ENCODE results near the gene AKAP5. TPM values are rescaled to one million over a fixed set of nuclear protein-coding genes. Genes with fewer than 3 reads are reported as not detected.

AKAP5 gene
- polyA plus RNA-seq, 1 of the 3 experiments (the other 2 are of a cell fraction), result 0.28 TPM

GRCh38 chr14:64419003-64419402 is 46.3 kb upstream of the AKAP5 start:
- H3K27ac ChIP-seq (ENCODE audit: low read depth in 2 of 2, low read length in 1 of 2), result no peak overlapping the region
- H3K4me2 ChIP-seq, result no peak overlapping the region
- H3K4me1 ChIP-seq (ENCODE audit: control insufficient read depth in 1 of 2, insufficient read depth in 2 of 2, low read depth in 1 of 2, low read length in 1 of 2), result peaks cover 0 to 10% of the 10 kb centered on the region in 2 experiments; a peak in 2 of 4 replicates
- no peak overlapping the region for H3K9ac ChIP-seq
- no peaks in the 10 kb centered on the region for H3K79me2 ChIP-seq (ENCODE audit: insufficient read depth)
- H3K4me3 ChIP-seq (ENCODE audit: low read depth in 2 of 2, low read length in 1 of 2), result no peak overlapping the region
- POLR2A ChIA-PET, result no interaction called here
- H2AFZ ChIP-seq (ENCODE audit: low read depth), result no peak overlapping the region
- no peak for TF ChIP-seq CHD2 (IDR thresholded peaks at IDR 0.05; ENCODE audit: low read length, partially characterized antibody)
- TF ChIP-seq PBX3 (IDR thresholded peaks at IDR 0.05), result no peak
- no peak for TF ChIP-seq IRF3 (IDR thresholded peaks at IDR 0.05; ENCODE audit: low read depth, low read length)
- no peak for TF ChIP-seq EP300 (IDR thresholded peaks at IDR 0.05; ENCODE audit: borderline replicate concordance in 1 of 2, low read depth in 1 of 2, low read length in 1 of 2)
- TF ChIP-seq ELF1 (IDR thresholded peaks at IDR 0.05), result no peak
- no peak for TF ChIP-seq TCF12 (IDR thresholded peaks at IDR 0.05)
- TF ChIP-seq MAX (IDR thresholded peaks at IDR 0.05; ENCODE audit: low read depth), result no peak
- H3K9me3 ChIP-seq, result no peaks in the 10 kb centered on the region
- WGBS (ENCODE audit: low lambda C conversion rate), result 91% methylated on average over 6 of the region's 7 CpGs
- CTCF ChIA-PET, result interaction anchor here (1.0 to 9.4 kb wide), 4 partner anchors 11 to 218 kb away, joined by 3 to 84 read pairs (median 3); no protein-coding TSS in a partner anchor
- no peak for DNase-seq
- peaks cover 20% of the 10 kb centered on the region for H3F3A ChIP-seq (replicated peaks; ENCODE audit: insufficient read depth)
- H4K20me1 ChIP-seq (ENCODE audit: insufficient read depth), result no peaks in the 10 kb centered on the region
- H3K36me3 ChIP-seq (replicated peaks in 1 of 2; ENCODE audit: control insufficient read depth in 1 of 2, insufficient read depth in 2 of 2, low read length in 1 of 2), result peaks cover 18 to 19% of the 10 kb centered on the region in 2 experiments
- H3K27me3 ChIP-seq (ENCODE audit: insufficient read depth), result no peaks in the 10 kb centered on the region
- no peaks in the 10 kb centered on the region for H3K9me2 ChIP-seq

GRCh38 chr14:64421166-64421565 is 44.1 kb upstream of the AKAP5 start:
- CTCF ChIA-PET, result interaction anchor here (1.2 to 9.4 kb wide), 2 partner anchors 9 to 57 kb away, joined by 6 to 84 read pairs; no protein-coding TSS in a partner anchor
- H3K27ac ChIP-seq (ENCODE audit: low read depth in 2 of 2, low read length in 1 of 2), result peak overlapping the region; percentile 8 to 74; a peak in 3 of 4 replicates
- H3K36me3 ChIP-seq (replicated peaks in 1 of 2; ENCODE audit: control insufficient read depth in 1 of 2, insufficient read depth in 2 of 2, low read length in 1 of 2), result peaks cover 9 to 18% of the 10 kb centered on the region in 2 experiments
- H4K20me1 ChIP-seq (ENCODE audit: insufficient read depth), result no peaks in the 10 kb centered on the region
- no peaks in the 10 kb centered on the region for H3K27me3 ChIP-seq (ENCODE audit: insufficient read depth)
- H2AFZ ChIP-seq (ENCODE audit: low read depth), result peak overlapping the region; percentile 67
- no peaks in the 10 kb centered on the region; the same call in 1 of the 2 replicates for H3K79me2 ChIP-seq (ENCODE audit: insufficient read depth)
- peaks cover 0 to 10% of the 10 kb centered on the region in 2 experiments; a peak in 2 of 4 replicates for H3K4me1 ChIP-seq (ENCODE audit: control insufficient read depth in 1 of 2, insufficient read depth in 2 of 2, low read depth in 1 of 2, low read length in 1 of 2)
- H3K9ac ChIP-seq, result no peak overlapping the region
- H3K4me3 ChIP-seq (ENCODE audit: low read depth in 2 of 2, low read length in 1 of 2), result peak overlapping the region in 1 of 2 experiments; percentile 13; a peak in 1 of 4 replicates
- DNase-seq, result no peak
- POLR2A ChIA-PET, result interaction anchor here (1.8 kb wide), 1 partner anchor 33 kb away, joined by 4 read pairs; the partner anchor contains the start of gene MTHFD1
- peak overlapping the region; percentile 62 for H3K4me2 ChIP-seq
- H3K9me2 ChIP-seq, result no peaks in the 10 kb centered on the region
- H3K9me3 ChIP-seq, result no peaks in the 10 kb centered on the region
- peaks cover 22% of the 10 kb centered on the region for H3F3A ChIP-seq (replicated peaks; ENCODE audit: insufficient read depth)
- WGBS (ENCODE audit: low lambda C conversion rate), result 22% methylated on average over 8 of the region's 8 CpGs
- TF ChIP-seq GABPA (IDR thresholded peaks at IDR 0.05; ENCODE audit: low read depth) (no peak), FOSL2 (IDR thresholded peaks at IDR 0.05; ENCODE audit: borderline replicate concordance, low read depth) (peak; percentile 49; the same call in 1 of the 2 replicates), NFIC (IDR thresholded peaks at IDR 0.05; ENCODE audit: borderline replicate concordance) (peak; percentile 27; the same call in 1 of the 2 replicates), SMC3 (IDR thresholded peaks at IDR 0.05; ENCODE audit: low read depth, low read length) (no peak), USF2 (IDR thresholded peaks at IDR 0.05; ENCODE audit: borderline replicate concordance, low read depth, low read length) (no peak), EZH2phosphoT487 (IDR thresholded peaks at IDR 0.05; ENCODE audit: borderline replicate concordance, low read depth) (no peak), TCF12 (IDR thresholded peaks at IDR 0.05) (peak; percentile 58), PBX3 (IDR thresholded peaks at IDR 0.05) (peak; percentile 94), FOXJ3 (CRISPR knock-in tag; IDR thresholded peaks at IDR 0.05) (no peak), YY1 (IDR thresholded peaks at IDR 0.05; ENCODE audit: low read depth) (no peak), TEAD4 (IDR thresholded peaks at IDR 0.05; ENCODE audit: borderline replicate concordance, insufficient read depth) (no peak), RFX5 (IDR thresholded peaks at IDR 0.05; ENCODE audit: low read length) (no peak), MAX (IDR thresholded peaks at IDR 0.05; ENCODE audit: low read depth) (no peak), ELF1 (IDR thresholded peaks at IDR 0.05) (no peak), USF1 (IDR thresholded peaks at IDR 0.05; ENCODE audit: borderline replicate concordance, low read depth) (no peak), RCOR1 (IDR thresholded peaks at IDR 0.05; ENCODE audit: low read length) (no peak), GATA2 (CRISPR knock-in tag; IDR thresholded peaks at IDR 0.05) (no peak), POLR2AphosphoS5 (IDR thresholded peaks at IDR 0.05; ENCODE audit: low read depth, low read length) (peak; percentile 39; the same call in 1 of the 2 replicates)
